NCI-H1930 (cell line): ENCODE data around the gene RSBN1.
"Not testable (repeated sequence)": the region's sequence is repeated elsewhere in the genome, so short reads cannot be mapped to it uniquely, and the experiment has no call there.

Source experiments
- DNase-seq, 2 experiments: peaks; one replicate each; lab custom pipeline; 2025; lab: John Stamatoyannopoulos, UW

The RSBN1 gene

DNA sequence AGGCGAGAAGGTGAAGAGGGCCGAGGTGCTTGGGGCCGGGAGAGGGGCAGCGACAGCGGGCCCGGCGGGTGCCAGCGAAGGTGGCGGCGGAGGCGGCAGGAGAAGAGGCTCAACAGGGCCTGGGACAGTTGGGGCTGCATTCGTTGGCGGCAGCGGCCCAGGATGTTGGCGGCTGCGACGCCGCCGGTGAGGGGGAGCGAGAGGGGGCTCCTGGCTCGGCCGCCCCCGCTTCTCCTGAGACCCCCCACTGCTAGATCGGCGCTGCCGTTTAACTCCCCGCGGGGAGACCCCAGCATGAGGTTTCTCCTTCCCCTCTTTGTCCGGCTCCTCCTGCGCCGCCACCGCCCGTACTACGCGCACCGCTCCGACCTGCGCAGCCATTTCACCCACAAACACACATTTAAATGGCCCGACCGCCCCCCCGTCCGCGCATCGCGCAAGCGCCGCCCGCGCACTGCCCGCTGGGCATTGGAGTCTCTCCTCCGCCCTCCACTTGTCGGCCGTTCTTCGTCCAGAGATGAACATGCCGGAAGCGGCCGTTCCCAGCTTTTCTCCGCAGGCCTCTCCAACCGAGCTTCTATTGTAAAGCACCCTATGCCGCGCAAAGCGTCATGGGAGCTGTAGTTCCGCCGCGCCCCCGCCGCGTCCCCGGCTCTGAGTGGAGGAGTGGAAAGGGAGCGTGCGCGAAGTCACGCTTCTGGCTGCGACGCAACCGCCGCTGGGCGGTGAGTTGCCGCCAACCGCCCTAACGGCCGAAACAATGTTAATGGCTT, at the start of gene RSBN1:
TSS of gene RSBN1 (minus strand) at position 589 of the 773 bp plus-strand sequence. CDS start at position 525, 64 bp downstream.
- peak; percentile 98 to 99 for DNase-seq

DNA sequence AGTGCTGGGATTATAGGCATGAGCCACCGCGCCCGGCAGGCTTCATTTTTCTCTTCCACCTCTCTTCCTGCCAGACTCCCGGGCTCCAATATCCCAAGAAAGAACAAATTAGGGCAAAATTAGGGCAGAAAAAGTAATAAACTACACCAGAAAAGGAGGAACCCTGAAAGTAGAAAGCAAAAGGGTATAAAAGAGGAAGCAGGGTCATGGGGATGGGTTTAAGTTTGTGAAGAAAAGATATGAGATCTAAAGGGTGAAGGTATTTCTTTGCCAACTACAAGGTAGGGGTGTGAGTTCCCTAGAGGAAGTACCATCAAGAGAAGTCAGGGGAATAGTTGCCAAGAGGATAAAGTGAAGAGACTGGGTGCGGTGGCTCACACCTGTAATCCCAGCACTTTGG, 49.4 kb upstream of the RSBN1 start:
- no peak for DNase-seq

DNA sequence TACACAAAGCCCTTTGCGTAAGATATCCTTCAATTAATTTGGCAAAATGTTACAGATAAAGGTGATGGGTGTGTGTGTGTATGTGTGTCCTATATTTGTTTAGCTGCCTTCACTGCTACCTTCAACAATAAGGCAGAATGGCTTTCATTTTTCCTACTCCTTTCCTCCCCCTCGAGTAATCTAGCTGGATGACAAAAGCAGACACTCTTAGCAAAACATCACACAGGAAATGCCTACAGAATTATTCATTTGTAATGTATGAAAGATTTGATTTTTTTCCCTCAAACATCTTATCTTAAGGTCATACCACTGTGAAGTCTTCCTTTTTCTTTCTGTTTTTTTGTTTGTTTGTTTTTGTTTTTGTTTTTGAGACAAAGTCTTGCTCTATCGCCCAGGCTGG, 48.6 kb upstream of the RSBN1 start:
- no peak for DNase-seq

DNA sequence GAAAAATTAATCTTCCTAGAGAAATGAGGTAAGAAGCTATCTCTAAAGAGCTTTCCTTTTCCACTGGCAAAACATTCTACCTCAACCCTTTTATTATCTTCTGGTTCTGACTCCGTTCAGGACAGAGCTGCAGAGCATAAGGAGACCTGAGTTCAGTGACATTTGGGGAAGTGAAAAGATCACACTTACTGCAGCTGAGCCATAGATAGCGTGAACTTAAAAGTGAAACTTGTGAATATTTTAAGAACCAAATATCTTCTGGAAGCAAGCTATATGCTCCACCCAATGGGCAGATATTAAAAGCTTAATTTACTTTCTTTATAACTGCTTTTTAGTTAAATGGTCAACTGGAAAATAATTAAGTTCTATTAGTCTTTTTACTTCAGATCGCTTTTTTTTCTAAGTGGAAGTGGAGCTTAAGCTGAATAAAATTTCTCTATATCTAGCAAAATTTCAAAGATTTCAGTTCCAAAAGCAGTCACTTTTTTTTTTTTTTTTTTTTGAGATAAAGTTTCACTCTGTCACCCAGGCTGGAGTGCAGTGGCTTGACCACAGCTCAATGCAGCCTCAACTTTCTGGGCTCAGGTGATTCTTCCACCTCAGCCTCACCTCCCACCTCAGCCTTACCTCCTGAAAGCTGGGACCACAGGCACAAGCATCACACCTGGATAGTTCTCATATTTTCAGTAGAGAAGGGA, 47.4 kb upstream of the RSBN1 start:
- no peak for DNase-seq

DNA sequence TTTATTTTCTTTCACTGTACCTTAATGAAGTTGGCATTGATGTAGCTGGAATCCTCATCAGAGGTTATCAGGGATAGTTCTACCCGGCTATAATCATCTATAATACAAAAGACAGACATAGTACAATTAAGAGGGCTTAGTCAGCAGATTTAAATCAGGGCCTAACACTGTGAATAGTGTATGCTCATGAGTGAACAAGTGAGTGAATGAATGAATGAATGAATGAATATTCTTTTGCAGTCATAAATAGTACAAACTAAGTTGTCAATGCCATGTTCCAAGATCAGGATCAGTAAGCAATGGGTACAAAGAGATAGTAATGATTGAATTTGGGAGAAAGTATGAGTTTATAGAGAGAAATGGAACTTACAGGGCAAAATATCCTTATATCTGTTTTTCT, 46.7 kb upstream of the RSBN1 start:
- no peak for DNase-seq

DNA sequence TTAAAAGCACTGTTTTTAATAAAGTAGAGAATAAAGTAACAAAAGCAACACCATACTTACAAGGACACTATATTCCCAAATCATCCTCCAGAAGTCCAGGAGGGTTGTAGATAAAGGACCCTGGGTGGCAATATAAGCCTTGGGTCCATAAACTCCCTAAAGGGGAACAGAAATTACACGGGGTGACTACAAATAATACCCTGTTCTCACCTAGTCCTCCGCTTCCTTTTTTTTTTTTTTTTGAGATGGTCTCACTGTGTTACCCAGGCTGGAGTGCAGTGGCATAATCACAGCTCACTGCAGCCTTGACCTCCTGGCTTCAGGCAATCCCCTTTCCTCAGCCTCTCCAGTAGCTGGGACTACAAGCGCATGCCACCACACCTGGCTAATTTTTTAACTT, 46.1 kb upstream of the RSBN1 start:
- no peak for DNase-seq

DNA sequence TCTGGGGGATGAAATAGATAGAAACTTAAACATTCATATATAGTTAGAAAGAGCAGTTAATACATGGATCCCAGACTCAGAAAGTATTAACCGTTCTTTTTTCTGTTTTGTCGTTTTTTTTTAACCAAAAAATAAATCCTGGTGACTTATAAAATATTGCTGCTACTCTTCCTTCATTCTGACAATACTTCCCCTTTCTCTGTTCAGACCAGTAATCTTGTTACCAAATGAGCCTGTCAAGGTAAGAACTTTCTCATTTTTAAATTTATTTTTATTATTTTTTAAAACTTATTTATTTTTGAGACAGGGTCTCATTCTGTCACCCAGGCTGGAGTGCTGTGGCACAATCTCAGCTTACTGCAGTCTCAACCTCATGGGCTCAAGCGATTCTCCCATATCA, 45.5 kb upstream of the RSBN1 start:
- DNase-seq, result no peak

DNA sequence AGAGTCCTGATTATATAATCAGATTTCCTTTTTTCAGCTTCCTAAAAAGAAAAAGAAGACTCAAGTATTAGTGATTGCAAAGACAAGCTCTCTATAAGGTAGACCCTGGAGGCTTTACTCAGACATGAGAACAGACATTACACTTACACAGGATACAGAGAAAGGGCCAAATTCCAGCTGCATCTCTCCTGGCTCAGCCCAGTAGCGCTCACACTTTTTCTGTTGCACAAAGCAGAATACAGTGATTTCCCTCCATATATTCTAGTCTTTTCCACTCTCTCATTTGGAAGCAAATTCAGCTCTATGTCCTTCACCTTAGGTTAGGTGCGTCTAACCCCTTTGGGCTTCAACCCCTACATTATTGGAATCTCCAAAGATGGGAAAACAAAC, 44.1 kb upstream of the RSBN1 start:
- DNase-seq, result no peak

DNA sequence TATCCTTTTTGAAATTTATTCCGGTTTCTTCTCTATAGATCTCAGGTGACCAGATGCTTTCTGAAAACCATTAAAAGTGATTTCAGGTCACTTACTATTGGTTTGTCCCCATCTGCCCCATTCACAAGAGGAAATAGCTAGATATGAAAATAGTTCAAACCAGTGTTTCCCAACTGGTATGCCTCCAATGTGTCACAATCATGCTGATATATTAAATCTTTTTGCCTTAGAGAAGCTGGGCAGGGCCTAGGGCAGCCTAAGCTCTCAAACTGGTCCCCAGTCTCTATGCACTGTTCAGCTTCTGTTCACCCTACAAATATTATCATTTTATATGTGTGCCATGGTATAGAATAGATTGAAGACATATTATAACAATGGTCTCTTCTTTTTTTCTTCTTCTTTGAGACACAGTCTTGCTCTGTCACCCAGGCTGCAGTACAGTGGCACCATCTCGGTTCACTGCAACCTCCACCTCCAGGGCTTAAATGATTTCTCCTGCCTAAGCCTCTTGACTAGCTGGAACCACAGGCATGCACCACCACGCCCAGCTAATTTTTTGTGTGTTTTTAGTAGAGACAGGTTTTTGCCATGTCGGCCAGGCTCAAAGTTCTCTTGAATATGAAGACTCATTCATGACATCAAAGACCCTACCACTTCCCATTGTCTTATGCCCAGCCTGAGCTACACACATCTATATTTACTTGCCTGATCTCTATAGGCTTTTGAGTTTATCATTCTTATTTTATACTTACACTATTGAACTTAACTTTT, 43.5 kb upstream of the RSBN1 start:
- DNase-seq, result no peak

DNA sequence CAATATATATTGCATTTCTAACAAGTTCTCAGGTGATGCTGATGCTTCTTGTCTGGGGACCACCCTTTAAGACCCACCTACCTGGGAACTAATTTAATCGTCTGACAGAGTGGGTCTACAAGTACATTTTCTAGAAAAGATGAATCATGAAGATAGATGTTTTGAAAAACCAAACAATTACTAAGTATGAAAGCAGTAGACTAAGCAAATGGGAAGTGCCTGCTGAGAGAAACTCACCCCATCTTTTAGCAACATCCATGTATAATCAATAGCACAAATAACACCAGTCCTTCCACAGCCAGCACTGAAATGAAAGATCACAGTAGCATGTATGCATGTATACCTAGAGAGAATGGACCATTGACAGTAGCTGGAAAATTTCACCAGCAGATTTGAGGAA, 42.0 kb upstream of the RSBN1 start:
- no peak for DNase-seq

DNA sequence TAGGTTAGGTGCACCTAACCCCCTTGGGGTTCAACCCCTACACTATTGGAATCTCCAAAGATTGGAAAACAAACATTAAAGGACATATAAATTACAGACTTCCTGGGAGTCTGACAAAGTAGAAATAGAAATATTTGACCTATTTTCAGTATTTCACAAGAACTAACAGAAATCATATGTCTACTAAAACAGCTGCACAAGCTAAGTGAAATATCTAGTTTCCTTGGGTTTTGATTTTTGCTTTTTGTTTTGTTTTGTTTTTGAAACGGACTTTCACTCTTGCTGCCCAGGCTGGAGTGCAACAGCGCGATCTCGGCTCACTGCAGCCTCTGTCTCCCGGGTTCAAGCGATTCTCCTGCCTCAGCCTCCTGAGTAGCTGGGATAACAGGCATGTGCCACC, 40.4 kb upstream of the RSBN1 start:
- DNase-seq, result not testable (repeated sequence)

DNA sequence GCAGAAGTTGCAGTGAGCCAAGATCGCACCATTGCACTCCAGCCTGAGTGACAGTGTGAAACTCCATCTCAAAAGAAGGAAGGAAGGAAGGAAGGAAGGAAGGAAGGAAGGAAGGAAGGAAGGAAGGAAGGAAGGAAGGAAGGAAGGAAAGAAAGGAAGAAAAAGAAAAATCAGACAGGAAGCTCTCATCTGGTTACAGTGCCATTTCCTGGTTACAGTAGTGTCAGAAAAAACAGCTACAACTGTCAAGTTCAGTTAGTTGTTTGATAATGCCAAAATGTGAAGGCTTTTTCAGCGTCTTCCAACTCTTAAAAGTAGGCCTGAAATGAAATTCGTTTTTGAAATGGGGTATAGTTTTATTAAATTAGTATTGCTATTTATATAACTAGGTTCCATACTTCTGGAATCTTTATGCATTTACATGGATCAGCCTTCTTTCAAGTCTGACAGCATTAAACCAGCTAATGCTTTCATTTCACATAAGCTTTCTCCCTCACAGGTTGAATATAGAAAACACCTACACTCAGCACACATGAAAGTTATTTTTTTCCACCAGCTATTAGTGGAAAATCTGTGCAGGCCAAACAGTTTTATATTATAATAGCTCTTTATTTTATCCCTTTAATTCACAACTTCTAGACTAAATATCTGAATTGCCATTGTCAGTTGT, 38.0 kb upstream of the RSBN1 start:
- DNase-seq, result no peak

DNA sequence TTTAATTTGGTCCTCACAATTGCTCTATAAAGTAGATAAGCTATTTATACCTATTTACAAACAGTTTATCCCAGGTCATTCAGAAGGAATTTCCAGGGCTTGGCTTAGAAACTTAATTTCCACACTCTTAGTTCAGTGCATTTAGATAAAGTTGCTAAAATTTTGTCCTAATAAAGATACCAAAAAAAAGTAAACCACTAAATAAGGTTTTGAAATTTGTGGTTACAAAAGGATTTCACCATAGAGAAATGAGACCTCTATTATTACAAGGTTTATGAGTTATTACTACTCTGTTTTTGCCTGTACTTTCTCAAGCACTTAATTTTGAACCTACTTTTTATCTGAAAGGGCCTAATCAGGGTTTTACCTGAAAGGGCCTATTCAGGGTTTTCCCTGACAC, 36.8 kb upstream of the RSBN1 start:
- DNase-seq, result no peak

DNA sequence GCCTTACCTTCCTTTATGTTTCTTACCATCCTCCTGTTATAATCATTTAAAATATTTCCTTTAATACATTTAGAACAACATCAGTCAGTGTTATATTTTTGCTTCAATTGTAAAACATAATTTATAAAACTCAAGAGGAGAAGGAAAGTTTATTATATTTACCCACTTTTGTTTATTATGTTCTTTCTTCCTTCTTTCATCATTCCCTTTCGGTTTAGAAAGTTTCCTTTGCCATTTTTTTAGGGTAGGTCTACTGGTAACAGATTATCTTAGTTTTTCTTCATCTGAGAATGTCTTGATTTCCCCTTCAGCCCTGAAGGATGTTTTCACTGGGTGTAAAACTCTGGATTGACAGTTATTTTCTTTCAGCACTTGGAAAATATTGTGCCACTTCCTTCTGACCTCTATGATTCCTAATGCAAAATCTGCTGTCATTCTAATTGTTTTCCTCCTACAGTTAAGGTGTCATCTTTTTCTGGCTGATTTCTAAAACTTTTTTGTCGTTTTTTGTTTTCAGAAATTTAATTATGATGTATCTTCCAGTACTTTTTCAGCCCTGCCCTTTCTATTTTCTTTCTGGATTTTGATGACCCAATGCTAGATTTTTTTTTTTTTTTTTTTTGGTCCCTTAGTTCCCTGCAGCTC, 34.2 kb upstream of the RSBN1 start:
- DNase-seq, result no peak

DNA sequence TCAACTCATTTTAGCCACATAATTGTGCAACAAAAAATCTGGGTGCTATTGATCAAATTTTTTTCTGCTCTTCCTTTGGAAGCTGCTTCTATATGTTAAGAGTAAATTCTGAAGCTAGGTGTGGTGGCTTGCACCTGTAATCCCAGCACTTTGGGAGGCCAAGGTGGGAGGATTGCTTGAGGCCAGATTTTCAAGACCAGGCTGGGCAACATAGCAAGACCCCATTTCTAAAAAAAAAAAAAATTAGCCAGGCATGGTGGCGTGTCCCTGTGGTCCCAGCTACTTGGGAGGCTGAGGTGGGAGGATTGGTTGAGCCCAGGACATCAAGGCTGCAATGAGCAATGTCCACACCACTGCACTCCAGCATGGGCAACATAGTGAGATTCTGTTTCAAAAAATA, 24.3 kb upstream of the RSBN1 start:
- no peak for DNase-seq

DNA sequence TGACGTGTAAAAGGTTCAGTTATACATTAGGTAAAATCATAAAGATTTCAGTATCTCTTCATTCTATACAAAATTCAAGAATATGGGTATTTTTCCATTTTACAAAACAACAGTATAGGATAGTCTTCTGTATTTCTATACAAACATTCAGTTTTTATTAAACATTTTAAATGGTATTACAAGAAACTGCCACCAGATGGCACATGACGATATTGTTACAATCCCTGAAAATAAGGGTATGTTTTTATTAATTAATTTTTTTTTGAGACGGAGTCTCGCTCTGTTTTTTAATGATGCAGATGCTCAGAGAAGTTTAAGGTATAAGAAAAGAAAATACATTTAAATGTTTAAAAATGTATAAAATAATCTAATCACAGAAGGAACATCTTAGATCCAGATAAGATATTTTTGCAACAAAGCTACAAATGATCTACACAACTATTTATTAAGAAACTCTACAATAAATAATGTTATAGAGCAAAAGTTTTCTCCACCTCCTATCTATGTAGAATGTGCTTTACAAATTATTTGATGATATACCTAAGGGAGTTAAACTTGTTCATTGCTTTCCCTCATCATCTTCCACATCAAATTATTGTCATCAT, 23.5 kb upstream of the RSBN1 start:
- peak in 1 of 2 experiments; percentile 18 for DNase-seq

DNA sequence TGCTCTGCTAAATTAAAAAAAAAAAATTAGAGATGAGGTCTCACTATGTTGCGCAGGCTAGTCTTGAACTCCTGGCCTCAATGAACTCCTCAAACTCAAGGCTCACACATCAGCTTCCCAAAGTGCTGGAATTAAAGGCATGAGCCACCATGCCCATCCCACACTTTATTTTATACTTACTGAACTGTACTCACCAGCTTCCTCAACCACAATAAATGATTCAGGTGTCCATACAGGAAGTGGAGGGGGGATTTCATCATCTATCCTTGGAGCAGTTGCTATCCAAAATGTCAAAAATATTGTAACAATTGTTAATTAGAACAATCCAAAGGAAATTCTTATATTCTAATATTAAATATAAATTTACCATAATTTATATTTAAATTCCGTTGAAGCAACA, 22.4 kb upstream of the RSBN1 start:
- DNase-seq, result no peak

DNA sequence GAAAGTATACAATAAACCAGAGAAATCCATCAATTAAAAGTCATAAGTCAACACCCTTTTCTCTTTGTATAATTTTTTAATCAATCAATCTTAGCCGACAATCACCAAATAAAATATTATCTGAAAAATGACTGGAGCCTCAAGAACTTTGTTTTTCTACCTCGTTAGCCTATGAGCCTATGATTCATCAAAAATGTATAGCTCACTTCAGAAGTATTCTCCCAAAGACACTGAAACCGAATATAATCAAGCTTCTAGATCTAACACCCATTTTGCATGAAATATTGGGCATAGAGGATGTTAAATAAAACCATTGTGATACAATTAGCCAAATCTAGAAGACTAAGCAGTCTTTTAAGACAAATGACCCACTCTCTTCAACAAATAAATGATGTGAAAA, 17.8 kb upstream of the RSBN1 start:
- DNase-seq, result no peak

DNA sequence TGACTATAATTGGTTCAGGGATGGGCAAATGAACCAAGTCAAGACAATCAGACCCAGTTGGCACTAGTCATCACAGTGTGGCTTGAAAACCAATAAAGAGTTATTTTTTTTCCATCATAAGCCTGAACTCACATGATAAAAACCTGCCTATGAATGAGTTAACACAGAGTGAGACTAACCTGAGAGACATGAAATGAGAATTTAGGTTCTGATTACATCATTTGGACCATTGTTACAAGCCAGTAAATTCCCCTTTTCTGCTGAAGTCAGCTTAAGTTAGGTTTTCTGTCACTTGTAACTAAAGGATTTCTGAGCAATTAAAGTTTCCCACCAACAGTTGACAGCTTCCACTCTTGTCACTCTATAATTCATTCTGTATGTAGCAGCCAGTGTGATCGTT, 9.6 kb upstream of the RSBN1 start:
- DNase-seq, result no peak

DNA sequence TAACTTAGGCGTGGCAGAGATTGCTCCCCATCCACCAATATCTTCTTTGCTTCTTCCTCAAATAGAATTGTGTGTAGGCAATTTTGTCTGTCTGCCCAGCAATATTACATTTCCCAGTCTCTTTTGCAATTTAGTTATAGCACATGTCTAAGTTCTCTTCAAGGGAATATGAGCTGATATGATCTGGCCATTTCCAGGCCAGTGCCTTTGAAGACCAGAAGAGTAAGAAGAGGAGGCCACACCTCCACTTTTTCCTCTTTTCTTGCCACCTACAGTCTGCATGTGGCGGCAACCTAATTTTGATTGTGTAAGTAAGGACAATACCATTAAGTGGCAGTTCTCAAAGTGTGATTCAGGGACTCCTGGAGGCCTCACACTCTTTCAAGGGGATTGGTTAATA, 6.3 kb upstream of the RSBN1 start:
- DNase-seq, result no peak

DNA sequence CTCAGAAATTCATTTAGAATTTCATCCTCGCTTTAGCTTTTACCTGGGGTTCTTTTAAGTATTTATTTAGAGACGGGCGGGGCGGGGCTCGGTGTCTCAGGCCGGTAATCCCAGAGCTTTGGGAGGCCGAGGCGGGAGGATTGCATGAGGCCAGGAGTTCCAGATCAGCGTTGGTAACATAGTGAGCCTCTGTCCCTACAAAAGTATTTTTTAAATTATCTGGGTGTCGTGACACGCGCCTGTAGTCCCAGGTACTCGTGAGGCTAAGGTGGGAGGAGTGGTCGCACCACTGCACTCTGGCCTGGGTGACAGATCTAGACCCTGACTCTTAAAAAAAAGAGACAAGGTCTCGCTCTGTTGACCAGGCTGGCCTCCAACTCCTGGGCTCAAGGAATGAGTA, 942 bp upstream of the RSBN1 start:
- no peak for DNase-seq
